Measurements from ENCODE around the gene POGK.

POGK gene

DNA sequence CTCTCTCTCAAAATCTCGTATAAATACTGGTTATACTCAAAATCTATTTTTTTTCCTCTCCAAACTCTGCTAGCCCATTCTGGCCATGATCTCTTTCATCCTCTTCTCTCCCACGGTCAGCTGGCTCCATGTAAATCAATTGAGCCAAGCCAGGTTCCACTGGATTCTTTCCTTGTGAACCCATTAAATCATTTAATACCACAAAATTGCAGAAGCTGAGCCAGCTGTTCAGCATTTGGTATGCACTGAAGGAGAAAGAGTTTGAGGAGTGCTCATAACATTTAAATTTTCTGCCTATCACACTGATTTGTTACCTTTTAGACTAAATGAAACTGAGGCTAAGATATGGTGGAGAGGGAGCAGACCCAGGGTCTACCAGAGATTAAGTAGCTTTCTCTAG lies 65.9 kb downstream of the POGK start:
- DNase-seq = no peak

DNA sequence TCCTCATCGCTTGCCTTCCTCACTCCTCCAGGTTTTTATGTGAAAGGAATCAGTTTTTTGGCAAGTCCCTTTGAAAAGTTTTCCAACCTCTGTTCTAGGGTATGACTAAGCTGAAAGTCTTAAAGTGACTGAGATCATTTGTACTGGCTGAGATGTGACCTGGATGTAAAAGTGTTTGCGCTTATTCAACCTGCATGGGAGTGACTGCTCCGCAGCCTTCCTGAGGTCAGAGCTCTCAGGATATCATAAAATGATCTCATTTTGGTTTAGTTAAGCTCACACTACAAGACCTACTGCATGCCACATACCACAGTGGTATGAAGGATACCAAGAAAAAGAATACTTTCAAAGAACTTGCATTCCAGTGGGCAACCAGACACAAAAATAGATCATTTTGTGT lies 66.6 kb downstream of the POGK start:
- DNase-seq = peak; percentile 63
